Measurements from ENCODE around the gene FAM184A. TPM values are rescaled to one million over a fixed set of nuclear protein-coding genes. Genes with fewer than 3 reads are reported as not detected.

Gene FAM184A
- total and polyA plus RNA-seq, 2 of the 8 experiments (the other 6 are each of a cell fraction or from before 2014, with no cell fraction given), result 6.3 to 11.3 TPM

- no peak for TF ChIP-seq USF2 (IDR thresholded peaks at IDR 0.05; ENCODE audit: low read length)
- no peak for TF ChIP-seq CHD1 (IDR thresholded peaks at IDR 0.05; ENCODE audit: low read depth, low read length)
- TF ChIP-seq GABPA (IDR thresholded peaks at IDR 0.05; ENCODE audit: borderline replicate concordance, insufficient read depth, low read length), result no peak
Observed at GRCh38 chr6:119122336-119122735, 43.9 kb upstream of the FAM184A start (continued).
